ENCODE measurements around the gene NDUFA12.
"Not testable (repeated sequence)": the region's sequence is repeated elsewhere in the genome, so short reads cannot be mapped to it uniquely, and the experiment has no call there.

NDUFA12 gene

GRCh38 chr12:95003213-95003920, at the start of gene NDUFA12:
Gene NDUFA12 (minus strand): TSS chr12:95003697. CDS start chr12:95003680, 17 bp downstream.
- peak; percentile 95 for DNase-seq (ENCODE audit: low read depth, low spot score)

DNA sequence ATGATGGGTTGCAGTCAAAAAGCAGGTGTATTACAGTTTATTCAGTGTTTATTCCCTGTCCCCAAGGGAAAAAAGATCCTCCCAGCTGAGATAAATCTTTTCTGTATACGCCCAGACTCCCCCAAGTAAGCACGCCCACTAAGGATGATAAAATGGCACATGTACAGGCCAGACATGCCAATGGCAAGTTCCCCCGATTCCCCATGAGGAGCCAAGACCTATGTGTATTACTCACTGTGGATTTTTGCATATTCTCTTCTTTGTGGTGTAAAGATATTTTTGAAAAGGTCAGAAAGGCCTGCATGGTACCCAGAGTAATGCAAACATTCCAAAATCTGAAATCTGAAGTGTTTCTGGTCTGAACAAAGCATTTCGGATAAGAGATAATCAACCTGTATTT, 47.7 kb upstream of the NDUFA12 start:
- no peak for DNase-seq (ENCODE audit: low read depth, low spot score)

- no peak for DNase-seq (ENCODE audit: low read depth, low spot score)
Measured at GRCh38 chr12:95037906-95038305, 34.4 kb upstream of the NDUFA12 start.

DNA sequence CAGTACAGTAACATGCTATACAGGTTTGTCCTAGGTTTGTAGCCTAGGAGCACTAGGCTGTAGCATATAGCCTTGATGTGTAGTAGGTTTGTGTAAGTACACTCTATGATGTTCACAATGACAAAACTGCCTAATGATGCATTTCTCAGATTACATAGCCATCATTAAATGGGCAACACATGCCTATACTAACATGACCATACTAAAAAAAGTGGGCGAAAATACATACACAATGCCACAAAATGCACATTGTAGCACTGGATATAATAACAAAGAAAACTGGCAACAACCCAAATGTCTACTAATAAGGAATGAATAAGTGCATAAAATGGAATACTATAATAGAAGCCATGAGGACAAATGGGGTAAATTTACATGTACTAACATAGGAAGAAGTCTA, 31.3 kb upstream of the NDUFA12 start:
- DNase-seq (ENCODE audit: low read depth, low spot score): no peak

- no peak for DNase-seq (ENCODE audit: low read depth, low spot score)
Measured at GRCh38 chr12:95022477-95022876, 19.0 kb upstream of the NDUFA12 start.

DNA sequence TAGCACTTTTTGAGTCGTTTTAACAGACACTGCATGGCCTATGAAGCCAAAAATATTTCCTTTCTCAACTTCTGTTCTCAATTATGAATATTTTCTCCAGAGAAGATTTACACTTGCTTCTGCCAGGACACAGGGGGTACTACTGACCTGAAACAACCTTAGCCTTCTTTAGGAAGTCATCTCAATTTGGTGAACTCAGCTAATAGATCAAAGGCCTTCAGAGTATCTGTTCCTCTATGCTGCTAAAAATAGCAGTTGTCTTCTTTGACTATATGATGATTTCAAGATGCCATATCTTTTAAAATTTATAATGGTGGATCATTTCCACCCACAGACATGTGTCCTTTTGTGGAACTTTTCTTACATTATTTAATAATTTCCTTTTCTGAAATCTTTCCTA, 14.0 kb upstream of the NDUFA12 start:
- no peak for DNase-seq (ENCODE audit: low read depth, low spot score)

DNA sequence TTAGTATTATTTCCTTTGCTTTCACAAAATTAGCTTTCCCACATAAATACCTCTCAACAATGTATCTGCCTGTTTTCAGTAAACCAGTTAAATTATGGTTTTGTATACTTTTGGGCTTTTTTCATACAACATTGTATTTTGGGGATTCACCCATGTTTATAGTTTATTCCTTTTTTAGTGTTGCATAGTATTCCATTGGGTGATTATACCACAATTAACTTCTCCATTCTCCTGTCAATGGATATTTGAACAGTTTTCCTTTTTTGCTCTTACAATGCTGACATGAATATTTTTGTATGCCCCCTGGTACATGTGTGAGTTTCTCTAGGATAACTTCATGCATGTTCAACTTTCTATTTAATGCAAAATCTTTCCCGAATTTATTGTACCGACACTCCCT, 12.6 kb upstream of the NDUFA12 start:
- no peak for DNase-seq (ENCODE audit: low read depth, low spot score)

DNA sequence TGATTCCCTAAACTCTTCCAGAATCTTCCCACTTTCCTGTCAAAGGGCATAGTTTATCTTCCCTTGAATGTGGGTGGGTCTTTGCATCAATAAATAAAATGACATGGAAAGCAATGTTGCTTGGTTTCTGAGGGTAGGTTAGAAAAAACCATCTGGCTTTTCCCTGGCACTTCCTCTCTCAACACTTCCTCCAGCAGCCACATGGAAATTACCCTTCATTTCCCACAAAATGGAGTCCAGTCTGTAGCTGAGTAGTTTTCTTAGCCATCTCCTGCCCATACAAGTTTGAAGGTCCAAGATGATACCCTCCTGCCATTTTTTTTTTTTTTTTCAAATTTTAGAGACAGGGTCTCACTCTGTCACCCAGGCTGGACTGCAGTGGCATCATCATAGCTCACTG, 11.1 kb upstream of the NDUFA12 start:
- DNase-seq (ENCODE audit: low read depth, low spot score): no peak

GRCh38 chr12:95006206-95006605, 2.7 kb upstream of the NDUFA12 start:
- no peak for DNase-seq (ENCODE audit: low read depth, low spot score)

GRCh38 chr12:95004610-95005009, 1.1 kb upstream of the NDUFA12 start:
- no peak for DNase-seq (ENCODE audit: low read depth, low spot score)

DNA sequence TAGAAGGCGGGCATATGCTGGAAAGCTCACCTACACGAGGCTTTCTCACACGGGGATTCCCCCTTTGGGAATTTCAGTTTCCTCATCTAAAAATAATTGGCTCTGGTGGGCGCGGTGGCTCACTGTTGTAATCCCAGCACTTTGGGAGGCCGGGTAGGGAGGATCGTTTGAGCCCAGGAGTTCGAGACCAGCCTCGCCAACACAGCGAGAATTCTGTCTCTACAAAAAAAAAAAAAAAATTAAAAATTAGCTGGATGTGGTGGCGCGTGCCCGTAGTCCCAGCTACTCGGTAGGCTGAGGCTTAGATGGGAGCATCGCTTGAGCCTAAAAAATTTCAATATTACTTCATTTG, 400 bp upstream of the NDUFA12 start:
- DNase-seq (ENCODE audit: low read depth, low spot score): no peak

DNA sequence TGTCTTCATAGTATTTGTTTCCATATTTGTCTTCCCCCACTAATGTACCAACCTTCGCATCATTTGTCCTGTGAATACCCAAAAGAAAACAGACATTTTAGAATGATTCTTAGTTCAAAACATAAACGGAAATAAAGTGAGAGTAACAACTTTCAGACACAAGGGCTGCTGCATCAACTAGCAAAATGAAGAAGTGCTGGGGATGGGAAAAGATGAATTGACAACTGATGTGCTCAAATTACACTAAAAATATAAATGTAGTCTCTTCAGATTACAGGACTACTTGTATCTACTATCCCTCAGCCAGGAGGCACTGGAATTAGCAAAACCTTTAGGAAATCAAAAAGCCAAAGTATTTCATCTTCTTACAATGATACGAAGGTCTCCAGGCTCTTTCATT, 743 bp downstream of the NDUFA12 start:
- no peak for DNase-seq (ENCODE audit: low read depth, low spot score)

GRCh38 chr12:94998326-94998725, 5.2 kb downstream of the NDUFA12 start:
- no peak for DNase-seq (ENCODE audit: low read depth, low spot score)

DNA sequence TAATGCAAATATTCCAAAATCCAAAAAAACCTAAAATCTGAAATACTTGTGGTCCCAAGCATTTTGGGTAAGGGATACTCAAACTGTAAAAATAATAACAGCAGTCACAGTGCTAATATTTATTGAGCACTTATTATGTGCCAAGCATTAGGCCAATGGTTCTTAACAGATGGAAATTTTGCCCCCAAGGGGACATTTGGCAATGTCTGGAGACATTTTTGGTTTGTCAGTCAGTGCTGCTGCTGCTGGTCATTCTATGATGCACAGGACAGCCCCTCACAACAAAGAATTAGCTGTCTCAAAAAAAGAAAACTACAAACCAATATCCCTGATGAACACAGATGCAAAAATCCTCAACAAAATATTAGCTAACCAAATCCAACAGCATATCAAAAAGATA, 5.8 kb downstream of the NDUFA12 start:
- DNase-seq (ENCODE audit: low read depth, low spot score): no peak

DNA sequence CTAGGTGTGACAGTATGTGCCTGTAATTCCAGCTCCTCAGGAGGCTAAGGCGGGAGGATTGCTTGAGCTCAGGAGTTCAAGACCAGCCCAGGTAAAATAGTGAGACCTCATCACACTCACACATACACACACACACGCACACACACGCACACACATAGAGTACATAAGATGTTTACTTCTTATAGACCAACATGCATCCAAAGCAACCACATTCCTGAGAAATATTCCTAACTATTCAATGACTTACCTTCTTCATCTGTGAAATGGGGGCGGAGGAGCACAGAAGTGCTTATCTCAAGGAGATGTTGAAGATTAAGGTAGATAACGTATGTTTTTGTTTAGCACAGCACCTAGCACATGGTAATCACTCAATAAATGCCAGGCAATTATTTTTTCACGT, 6.4 kb downstream of the NDUFA12 start:
- no peak for DNase-seq (ENCODE audit: low read depth, low spot score)

DNA sequence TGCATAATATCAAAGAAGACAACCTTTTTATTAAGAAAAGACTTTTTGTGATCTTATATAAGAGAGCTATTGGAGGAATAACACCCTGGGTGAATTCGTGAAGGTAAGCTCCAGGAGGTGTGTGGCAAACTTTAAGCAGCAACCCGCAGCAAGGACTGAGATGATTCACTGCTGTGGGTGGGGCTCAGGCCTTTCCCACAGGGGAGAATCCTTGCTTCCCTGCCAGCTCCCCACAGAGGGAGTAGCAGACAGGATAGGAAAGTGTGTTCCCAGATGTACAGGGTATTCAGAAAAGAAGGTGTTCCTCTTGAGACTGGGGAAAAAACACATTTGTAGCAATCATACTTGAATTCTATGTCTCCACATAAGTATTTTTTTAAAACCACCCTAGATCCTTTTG, 9.2 kb downstream of the NDUFA12 start:
- peak; percentile 39 for DNase-seq (ENCODE audit: low read depth, low spot score)

- not testable (repeated sequence) for DNase-seq (ENCODE audit: low read depth, low spot score)
Measured at GRCh38 chr12:94993855-94994254, 9.6 kb downstream of the NDUFA12 start.

DNA sequence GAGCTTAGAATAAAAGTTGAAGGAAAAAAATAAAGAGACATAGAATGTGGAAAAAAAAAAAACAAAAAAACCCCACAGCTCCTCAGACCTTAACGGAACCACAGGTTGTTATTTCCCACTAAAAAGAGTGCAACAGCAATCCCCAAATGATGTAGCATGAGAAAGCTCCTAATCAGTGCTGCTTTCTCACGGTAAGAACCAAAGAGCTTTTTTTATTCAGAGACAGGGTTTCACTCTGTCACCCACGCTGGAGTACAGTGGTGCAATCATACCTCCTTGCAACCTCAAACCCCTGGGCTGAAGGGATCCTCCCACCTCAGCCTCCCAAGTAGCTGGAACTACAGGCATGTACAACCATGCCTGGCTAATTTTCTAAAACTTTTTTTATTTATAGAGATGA, 13.3 kb downstream of the NDUFA12 start:
- DNase-seq (ENCODE audit: low read depth, low spot score): no peak

GRCh38 chr12:94988471-94988870, 15.0 kb downstream of the NDUFA12 start:
- no peak for DNase-seq (ENCODE audit: low read depth, low spot score)

- no peak for DNase-seq (ENCODE audit: low read depth, low spot score)
Measured at GRCh38 chr12:94987801-94988200, 15.7 kb downstream of the NDUFA12 start.

GRCh38 chr12:94987076-94987669, 16.3 kb downstream of the NDUFA12 start:
- DNase-seq (ENCODE audit: low read depth, low spot score): no peak

DNA sequence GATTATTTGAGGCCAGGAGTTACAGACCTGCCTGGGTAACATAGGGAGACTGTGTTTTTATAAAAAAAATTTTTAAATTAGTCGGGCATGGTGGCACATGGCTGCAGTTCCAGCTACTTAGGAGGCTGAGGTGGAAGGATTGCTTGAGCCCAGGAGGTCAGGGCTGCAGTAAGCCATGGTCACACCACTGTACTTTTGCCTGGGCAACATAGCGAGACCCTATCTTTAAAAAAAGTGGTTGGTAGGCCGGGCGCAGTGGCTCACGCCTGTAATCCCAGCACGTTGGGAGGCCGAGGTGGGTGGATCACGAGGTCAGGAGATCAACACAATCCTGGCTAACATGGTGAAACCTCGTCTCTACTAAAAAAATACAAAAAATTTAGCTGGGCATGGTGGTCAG, 18.4 kb downstream of the NDUFA12 start:
- DNase-seq (ENCODE audit: low read depth, low spot score): not testable (repeated sequence)

DNA sequence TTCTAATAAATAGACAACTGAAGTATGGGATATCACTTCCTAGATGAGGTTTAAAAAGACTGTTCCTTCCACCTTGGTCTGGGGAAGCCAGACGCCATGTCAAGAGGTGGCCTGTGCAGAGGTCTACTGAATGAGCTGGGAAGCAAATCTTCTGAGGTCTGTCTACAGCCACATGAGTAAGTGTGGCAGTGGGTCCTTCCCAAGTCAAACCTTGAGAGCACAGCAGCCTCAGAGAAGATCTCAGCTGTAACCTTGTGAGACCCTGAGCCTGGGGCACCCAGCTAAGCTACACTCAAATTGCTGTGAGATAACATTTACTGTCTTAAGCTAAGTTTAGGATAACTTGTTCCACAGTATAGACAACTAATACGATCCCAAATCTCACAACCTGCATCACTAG, 20.2 kb downstream of the NDUFA12 start:
- DNase-seq (ENCODE audit: low read depth, low spot score): no peak

GRCh38 chr12:94982456-94982855, 21.0 kb downstream of the NDUFA12 start:
- no peak for DNase-seq (ENCODE audit: low read depth, low spot score)
